Motor neuron (in vitro differentiated cells): ENCODE results near the gene DNAJC8. TPM values are rescaled to one million over a fixed set of nuclear protein-coding genes. Genes with fewer than 3 reads are reported as not detected.
A peak's percentile ranks its signal among the peaks of the same experiment; 100 is the strongest.

Experiments used
- ATAC-seq, 8 experiments: fragments of 200-7000 bp; cut with Tn5 transposase; replicated peaks in 6 of 8; 2 replicates each; pipeline ENCODE4 v1.8.0; 2021; ENCODE audit warnings: mild to moderate bottlenecking in 8 of 8, moderate library complexity in 8 of 8
- H3K27ac ChIP-seq, 2 donors: fragments of 250-450 bp; sonication (Bioruptor Pico); 2 replicates each; pipeline ENCODE4 v1.9.0; 2021; ENCODE audit warnings: antibody characterized with exemption in 2 of 2, mild to moderate bottlenecking in 2 of 2, moderate library complexity in 1 of 2
- H3K4me1 ChIP-seq, 2 donors: fragments of 250-450 bp; sonication (Bioruptor Pico); replicated peaks in 1 of 2; 2 replicates each; pipeline ENCODE4 v1.6.1; 2021; ENCODE audit warnings: antibody characterized with exemption in 2 of 2, mild to moderate bottlenecking in 2 of 2, moderate library complexity in 1 of 2
- H3K4me3 ChIP-seq, 5 donors: fragments of 250-450 bp; sonication (Bioruptor Pico); 2 replicates each; pipeline ENCODE4 v1.9.0; 2021; ENCODE audit warnings: antibody characterized with exemption in 5 of 5, mild to moderate bottlenecking in 5 of 5, moderate library complexity in 4 of 5
- WGBS, 10 experiments: fragments of 450-650 bp; shearing (Covaris generic); methylation state at CpG; one replicate each; pipeline ENCODE4 v1.0.0; 2022; 5-methylcytosine and 5-hydroxymethylcytosine counted together
- in situ Hi-C, 9 experiments: fragments of 400-800 bp; cut with MboI; loops; one replicate each; pipeline ENCODE4 v1.15.0; 2021; ENCODE audit warnings: low sequenced_read_pairs in 9 of 9, low pct_unique_long_range_greater_than_20kb in 2 of 9; ENCODE audit not compliant: unreplicated experiment in 9 of 9
- total RNA-seq, 8 experiments: library from RNA; unstranded; fragments of 300-600 nt; gene quantifications; 2 replicates each; pipeline versions ENCODE4 v1.2.3 to v1.2.4, GENCODE V29; 2022

Gene DNAJC8
- total RNA-seq, 8 experiments from 2014 or later = 98.2 to 153 (median 105) TPM

DNA sequence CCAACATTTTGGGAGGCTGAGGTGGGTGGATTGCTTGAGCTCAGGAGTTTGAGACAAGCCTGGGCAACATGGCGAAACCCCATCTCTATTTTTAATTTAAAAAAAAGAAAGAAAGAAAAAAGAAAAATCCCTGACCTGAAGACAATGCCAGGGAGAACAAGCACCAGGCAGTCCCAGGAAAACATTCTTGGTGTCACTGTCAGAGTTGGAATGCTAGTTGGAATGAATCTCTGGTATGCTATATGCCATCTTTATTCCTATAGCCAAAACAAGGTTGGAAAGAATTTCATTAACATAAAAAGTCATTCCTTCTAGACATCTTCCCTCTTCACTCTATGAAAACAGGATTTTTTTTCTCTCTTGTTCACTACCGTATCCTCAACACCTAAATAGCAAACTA lies 2.8 kb downstream of the DNAJC8 start:
- in situ Hi-C loops = no loop called here
- no peak overlapping the region for H3K4me3 ChIP-seq
- H3K4me1 ChIP-seq = peaks cover 5 to 6% of the 10 kb centered on the region in 2 donors
- ATAC-seq = no peak
- 57 to 100% (median 95%) methylated on average over 1 to 2 of the region's 2 CpGs for WGBS, 10 experiments
- H3K27ac ChIP-seq = no peak overlapping the region

DNA sequence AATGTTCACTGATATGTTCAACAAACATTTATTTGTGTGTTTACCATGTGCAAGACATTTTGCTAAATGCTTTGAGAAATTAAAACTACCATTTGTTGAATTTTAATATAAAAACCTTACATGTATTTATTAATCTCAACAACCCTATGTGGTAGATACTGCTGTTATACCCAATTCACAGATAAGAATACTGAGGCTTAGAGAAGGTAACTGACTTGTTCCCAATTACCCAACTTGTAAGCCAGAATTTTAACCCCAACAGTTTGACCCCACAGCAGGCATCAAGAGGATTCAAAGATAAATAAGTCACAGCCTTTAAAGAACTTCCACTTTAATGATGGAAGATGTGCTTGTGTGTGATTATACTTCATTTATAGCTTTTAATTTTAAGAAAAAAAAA lies 3.7 kb downstream of the DNAJC8 start:
- ATAC-seq = no peak
- Histone ChIP-seq H3K4me3 (no peak overlapping the region), H3K4me1 (peaks cover 5 to 6% of the 10 kb centered on the region in 2 donors), H3K27ac (no peak overlapping the region)
- in situ Hi-C loops = no loop called here

DNA sequence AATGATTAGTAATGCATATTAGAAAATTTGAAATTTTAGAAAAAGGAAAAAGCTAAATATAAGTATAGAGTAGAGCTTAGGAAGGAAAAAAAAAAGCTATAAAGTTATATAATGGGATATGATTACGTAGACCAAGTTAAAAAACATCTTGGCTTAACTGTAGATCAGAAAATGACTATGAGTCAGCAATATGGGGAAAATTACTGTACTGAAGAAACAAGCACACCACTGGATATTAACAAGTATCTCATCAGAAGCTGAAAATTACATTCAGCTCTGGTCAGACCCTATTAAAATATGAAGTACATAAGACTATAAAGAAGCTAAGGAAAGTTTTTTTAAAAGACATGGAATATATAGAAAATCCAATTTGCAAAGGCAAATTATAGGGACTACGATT lies 19.5 kb downstream of the DNAJC8 start:
- 56 to 100% (median 90%) methylated on average over 1 to 2 of the region's 2 CpGs for WGBS, 10 experiments
- H3K4me1 ChIP-seq = no peaks in the 10 kb centered on the region
- no peak overlapping the region for H3K4me3 ChIP-seq
- no peak overlapping the region for H3K27ac ChIP-seq
- ATAC-seq = no peak
- in situ Hi-C loops = no loop called here

DNA sequence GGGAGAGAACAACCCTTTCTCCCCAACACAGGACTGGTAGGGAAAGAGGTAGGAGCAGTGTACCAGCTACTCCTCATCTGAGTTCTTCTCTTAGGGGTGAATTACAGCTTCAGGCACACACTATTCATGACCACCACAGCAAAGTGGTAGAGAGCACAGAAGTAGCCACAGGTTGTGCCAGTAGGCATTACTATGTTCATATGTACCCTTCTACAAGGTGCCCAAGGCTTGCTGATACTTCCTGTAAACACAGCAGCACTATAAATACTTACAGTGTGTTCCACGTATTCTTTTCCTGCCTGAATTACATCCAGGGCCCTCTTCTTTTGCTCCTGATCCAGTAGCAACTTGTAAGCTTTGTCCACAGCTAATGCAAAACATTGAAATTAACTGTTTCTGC lies 23.1 kb downstream of the DNAJC8 start:
- H3K27ac ChIP-seq = no peak overlapping the region
- 63 to 100% (median 89%) methylated on average over 1 of the region's 1 CpG; no CpG with 5 or more reads in 2 of the 10 experiments for WGBS, 10 experiments
- in situ Hi-C loops = no loop called here
- no peak overlapping the region for H3K4me3 ChIP-seq
- H3K4me1 ChIP-seq = no peaks in the 10 kb centered on the region
- no peak for ATAC-seq

DNA sequence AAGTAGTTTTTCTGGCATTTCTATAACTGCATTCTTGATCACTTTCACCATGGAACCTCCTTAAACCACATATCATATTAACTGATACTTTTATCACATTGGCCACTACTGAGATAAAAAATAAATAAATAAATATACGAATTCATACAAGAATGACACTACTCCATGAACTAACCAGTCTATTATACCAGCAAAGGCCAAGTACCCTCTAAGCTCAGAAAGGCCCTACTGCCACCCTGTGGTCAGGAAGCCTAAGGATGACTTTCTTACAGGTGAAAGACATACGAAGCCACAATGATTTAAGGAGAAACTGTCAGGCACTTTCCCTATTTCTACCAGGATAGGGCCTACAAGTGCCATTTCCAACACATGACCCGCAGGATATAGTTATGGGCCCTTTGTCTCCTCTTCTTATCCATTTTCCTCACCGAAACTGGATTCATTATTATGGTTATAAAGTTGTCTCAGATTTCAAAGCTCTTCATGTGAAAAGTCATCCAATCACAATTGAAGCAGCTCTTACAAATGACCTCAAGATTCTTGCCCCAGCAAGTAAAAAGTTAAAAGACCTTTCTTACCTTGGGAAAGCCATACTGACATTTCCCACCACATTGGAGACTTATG lies 23.9 kb downstream of the DNAJC8 start:
- ATAC-seq = peak; percentile 40 to 79 (median 60)
- in situ Hi-C loops = no loop called here

DNA sequence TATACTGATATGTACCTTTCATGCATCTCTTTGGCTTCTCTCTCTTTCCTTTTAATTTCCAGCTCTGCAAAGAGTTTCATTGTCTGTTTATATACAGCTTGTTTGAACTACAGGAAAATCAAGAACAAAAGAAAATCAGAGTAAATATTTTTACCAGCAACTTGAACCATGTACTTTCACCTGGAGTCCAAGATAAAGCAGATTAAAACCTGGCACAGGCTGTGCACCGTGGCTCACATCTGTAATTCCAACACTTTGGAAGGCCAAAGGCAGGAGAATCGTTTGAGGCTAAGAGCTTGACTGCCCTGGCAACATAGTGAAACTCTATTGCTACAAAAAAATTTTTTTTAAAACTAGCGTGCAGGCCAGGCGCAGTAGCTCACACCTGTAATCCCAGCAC lies 27.6 kb downstream of the DNAJC8 start:
- in situ Hi-C loops = no loop called here
- ATAC-seq = no peak
- WGBS, 10 experiments = 85 to 100% (median 100%) methylated on average over 1 to 4 of the region's 4 CpGs; no CpG with 5 or more reads in 2 of the 10 experiments
- Histone ChIP-seq H3K27ac (no peak overlapping the region), H3K4me1 (no peaks in the 10 kb centered on the region), H3K4me3 (no peak overlapping the region)

More for the DNA sequence above, 23.9 kb downstream of the DNAJC8 start:
- Histone ChIP-seq H3K4me1 (no peaks in the 10 kb centered on the region), H3K27ac (no peak overlapping the region), H3K4me3 (no peak overlapping the region)
- 17 to 100% (median 49%) methylated on average over 1 to 4 of the region's 4 CpGs for WGBS, 10 experiments

DNA sequence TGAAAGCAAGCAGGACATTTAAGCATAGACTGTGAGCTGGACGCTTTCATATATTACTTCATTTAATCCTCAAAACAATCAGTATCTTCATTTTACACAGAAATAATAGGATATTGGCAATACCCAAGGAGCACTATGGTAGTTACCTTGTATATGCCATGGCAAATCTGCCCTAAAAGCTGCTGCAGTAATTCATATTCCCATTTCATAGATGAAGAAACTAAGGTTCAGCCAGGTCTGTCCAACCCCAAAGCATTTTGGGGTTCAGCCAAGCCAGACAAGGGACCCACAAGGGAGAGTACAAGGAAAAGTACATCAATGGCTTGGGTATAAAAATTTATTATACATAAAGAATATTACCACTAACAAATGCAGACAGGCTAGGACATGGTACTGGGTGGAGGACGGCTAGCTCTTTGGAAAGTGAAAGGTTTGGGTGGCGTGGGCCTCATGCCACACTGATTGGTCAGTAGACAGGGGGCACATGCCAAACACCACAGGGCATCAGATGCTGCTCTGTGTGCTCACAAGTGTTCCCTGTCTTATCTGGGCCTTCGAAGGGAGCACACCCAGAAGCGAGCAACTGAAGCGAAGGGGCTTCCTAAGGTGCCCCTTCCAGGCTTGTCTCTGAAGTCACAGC lies 32.5 kb downstream of the DNAJC8 start:
- in situ Hi-C loops = no loop called here
- H3K4me3 ChIP-seq = no peak overlapping the region
- WGBS, 10 experiments = 83 to 100% (median 95%) methylated on average over 1 to 6 of the region's 6 CpGs; no CpG with 5 or more reads in 3 of the 10 experiments
- H3K4me1 ChIP-seq = no peaks in the 10 kb centered on the region
- ATAC-seq = no peak
- H3K27ac ChIP-seq = no peak overlapping the region

DNA sequence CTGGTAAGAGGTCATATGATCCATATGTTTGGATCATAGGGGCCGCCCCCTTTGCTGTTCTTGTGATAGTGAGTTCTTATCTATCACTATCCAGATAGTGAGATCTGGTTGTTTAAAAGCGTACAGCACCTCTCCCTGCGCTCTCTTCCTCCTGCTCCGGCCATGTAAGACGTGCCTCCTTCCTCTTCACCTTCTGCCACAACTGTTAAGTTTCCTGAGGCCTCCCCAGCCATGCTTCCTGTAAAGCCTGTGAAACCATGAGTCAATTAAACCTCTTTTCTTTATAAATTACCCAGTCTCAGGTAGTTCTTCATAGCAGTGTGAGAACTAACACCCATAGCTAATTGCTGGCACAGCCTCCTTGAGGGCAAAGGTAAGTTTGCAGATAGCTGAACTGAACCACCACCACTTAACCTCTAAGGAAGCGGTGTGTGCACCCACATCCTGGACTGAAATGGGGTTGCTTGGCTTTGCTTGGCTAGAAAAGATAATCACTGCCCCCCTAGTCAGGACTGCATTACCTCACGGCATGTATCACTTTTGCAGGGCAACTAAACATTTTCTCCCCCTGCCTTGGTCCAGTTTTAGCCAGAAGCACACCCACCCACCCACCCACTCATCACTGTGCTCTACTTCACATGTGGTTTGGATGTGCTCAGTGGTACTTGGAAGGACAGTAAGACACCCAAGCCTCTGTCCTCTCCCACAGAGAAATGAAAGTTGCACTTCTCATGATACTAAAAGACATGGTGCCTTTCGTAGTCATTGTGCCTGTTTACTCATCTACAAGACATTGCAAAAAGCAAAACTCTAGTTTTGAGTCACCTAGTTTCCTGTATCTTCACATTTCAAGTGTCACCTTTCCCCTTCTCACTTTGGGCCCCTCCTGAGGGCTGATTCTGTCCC lies 33.2 kb downstream of the DNAJC8 start:
- H3K27ac ChIP-seq = no peak overlapping the region
- no peaks in the 10 kb centered on the region for H3K4me1 ChIP-seq
- no peak overlapping the region for H3K4me3 ChIP-seq
- ATAC-seq = no peak
- WGBS, 10 experiments = 87 to 100% (median 98%) methylated on average over 1 to 8 of the region's 8 CpGs; no CpG with 5 or more reads in 1 of the 10 experiments
- in situ Hi-C loops = no loop called here

DNA sequence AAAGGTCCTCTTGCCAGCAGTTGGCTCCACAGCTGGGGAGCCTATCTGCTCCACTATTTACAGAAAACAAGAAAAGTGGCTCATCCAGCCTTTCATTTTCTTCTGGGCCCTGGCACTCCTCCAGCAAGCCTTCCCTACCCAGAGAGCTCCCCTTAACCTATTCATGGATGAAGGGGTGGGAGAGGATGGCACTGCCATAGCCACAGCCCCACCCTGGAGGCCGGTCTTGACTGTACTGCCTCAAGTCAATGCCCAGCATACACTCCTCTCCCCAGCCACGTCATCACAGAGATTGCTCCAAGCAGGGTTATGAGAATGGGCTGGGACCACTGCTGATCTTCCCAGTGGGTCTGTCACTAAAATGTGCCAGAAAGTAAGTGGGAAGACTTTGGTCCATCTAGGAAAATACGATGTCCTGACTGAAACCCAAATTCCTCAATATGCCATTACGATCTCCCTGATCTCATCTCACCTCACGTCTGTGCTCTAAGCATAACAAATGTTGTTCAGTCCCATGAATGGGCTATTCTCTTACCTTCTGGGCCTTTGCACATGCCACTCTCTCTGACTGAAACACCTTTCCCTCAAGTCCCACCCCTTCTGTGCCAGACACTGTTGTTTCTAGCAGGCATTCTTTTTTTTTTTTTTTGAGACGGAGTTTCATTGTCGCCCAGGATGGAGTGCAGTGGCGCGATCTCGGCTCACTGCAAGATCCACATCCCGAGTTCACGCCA lies 35.0 kb downstream of the DNAJC8 start:
- Histone ChIP-seq H3K4me1 (no peaks in the 10 kb centered on the region), H3K27ac (no peak overlapping the region), H3K4me3 (no peak overlapping the region)
- in situ Hi-C loops = no loop called here
- WGBS, 10 experiments = 80 to 96% (median 89%) methylated on average over 1 to 10 of the region's 12 CpGs; no CpG with 5 or more reads in 3 of the 10 experiments
- ATAC-seq = peak in 1 of 8 experiments; percentile 30

DNA sequence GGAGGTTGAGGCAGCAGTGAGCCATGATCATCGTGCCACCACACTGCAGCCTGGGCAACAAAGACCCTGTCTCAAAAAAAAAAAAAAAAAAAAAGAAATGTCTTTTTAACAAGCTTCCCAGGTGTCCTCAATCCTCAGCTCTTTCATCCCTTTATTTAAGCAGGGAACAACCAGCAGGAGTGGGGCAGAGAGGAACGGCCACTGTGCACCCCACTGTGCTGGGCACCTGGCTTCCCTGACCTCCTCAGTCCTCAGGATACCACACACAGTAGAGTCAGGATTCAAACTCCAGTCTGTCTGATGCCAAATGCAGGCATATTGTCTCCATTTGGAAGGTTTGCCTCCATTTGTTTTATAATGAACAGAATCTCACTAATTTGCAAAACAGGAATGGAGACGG lies 36.5 kb downstream of the DNAJC8 start:
- ATAC-seq = no peak
- Histone ChIP-seq H3K4me1 (no peaks in the 10 kb centered on the region), H3K27ac (no peak overlapping the region), H3K4me3 (no peak overlapping the region)
- 12 to 53% (median 25%) methylated on average over 1 to 3 of the region's 3 CpGs; no CpG with 5 or more reads in 5 of the 10 experiments for WGBS, 10 experiments
- in situ Hi-C loops = no loop called here

DNA sequence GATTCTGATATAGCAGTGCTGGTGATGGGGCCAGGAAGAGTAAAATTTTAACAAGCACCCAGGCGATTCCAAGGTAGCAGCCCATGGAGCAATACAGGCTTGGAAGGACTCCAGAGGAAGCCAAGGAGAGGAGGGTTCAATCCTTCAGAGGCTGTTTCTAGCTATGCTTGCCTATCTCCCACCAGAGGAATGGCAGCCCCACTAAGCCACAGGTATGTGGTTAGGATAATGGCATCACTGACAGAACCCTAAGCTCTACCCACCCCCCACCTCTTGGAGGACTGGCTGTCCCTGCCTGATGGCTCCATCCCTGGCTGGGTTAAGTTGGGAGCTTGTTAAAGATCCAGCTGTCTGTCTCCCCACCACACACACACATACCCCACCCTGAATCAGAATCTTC lies 37.0 kb downstream of the DNAJC8 start:
- in situ Hi-C loops = no loop called here
- ATAC-seq = no peak
- WGBS, 10 experiments = 67 to 100% (median 100%) methylated on average over 1 of the region's 1 CpG; no CpG with 5 or more reads in 4 of the 10 experiments
- Histone ChIP-seq H3K4me1 (no peaks in the 10 kb centered on the region), H3K27ac (no peak overlapping the region), H3K4me3 (no peak overlapping the region)

DNA sequence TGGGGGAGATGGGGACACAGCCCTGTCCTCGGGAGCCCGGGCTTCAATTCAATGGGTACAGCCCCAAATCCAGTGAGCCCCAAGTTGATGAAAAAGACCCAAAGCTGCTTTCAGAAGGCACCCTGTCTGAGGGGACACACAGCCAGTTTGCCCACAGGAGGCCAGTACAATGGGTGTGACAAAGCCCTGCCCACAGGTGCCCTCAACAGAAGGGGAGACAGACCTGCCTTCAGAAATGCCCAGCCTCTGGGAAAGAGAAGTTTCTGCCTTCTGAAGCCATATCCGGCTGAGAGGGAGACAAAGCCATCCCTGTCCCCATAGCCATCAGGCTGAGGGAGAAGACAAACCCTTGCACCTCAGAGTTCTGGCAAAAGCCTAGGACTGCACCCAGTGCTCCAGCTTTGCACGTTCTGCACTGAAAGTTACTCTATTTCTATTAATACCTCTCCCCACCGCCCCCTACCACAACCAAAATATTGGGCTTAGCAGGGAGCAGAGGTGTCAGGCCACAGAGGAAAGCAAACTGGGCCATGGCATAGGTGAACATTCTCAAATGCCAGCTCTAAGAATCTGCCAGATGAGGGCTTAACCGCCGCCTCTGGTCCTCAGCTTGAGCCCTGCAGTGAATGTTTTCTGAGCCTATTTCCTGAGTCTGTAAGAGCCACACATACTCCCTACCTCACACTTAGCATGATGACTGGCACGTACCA lies 38.3 kb downstream of the DNAJC8 start:
- 75 to 100% (median 86%) methylated on average over 2 to 8 of the region's 8 CpGs; no CpG with 5 or more reads in 4 of the 10 experiments for WGBS, 10 experiments
- ATAC-seq = peak in 1 of 8 experiments; percentile 7
- in situ Hi-C loops = no loop called here
- Histone ChIP-seq H3K4me3 (no peak overlapping the region), H3K27ac (no peak overlapping the region), H3K4me1 (no peaks in the 10 kb centered on the region)
